ENCODE measurements around the gene PPP1CC.

Gene PPP1CC

DNA sequence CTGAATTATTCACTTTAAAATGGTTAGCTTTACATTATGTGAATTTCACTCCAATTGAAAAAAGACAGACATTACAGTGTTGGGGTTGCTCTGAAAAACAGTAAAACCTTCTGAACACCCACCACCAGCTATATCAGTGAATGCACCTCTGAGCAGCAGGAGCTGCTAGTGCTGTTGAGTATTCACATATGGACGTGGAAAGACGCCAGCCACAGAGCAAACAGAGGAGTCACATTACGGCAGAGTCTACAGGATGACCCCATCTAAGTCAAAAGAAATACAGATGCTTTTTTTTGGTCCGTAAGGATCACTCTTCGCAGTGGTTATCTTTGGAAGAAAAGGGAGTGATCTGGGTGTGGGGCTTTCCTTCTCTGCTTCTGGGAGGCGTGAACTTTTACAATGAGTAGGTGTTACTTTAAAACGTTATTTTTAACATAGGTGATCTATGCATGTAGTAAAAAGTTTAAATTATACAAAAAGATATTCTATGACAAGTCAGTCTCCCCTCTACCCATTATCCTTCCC, 58.3 kb downstream of the PPP1CC start:
- DNase-seq: no peak

DNA sequence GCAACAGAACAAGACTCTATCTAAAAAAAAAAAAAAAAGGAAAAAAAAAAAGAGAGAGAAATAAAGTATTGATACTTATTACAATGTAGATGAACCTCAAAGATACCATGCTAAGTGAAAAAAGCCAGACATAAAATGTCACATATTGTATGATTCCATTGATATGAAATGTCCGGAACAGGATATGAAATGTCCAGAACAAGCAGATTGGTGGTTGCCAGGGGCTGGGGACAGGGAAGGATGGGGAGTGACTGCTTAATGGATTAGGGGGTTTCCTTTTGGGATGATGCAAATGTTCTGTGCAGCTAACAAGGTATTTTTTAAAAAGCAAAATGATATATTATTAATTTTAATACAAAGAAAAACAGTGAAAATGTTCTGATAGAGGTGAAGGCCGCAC, 58.8 kb downstream of the PPP1CC start:
- DNase-seq: no peak

DNA sequence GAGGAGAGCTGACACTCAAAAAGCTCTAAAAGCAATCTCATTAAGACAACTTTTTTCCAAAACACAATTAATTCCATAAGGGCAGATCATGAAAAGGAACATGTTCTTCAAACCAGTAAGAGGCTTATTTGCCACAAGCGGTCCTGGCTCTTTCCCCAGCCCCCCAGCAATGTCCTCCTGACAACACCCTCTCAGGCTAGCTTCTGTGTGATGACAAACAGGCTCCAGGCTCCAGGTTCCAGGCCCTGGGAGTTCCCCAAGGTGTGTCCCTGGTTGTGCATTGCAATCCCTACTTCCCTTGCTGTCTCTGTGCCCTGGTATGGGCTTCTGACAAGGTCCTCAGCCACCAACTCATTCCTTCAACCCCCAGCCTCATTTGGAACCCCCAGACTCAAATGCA, 62.7 kb downstream of the PPP1CC start:
- DNase-seq: no peak

DNA sequence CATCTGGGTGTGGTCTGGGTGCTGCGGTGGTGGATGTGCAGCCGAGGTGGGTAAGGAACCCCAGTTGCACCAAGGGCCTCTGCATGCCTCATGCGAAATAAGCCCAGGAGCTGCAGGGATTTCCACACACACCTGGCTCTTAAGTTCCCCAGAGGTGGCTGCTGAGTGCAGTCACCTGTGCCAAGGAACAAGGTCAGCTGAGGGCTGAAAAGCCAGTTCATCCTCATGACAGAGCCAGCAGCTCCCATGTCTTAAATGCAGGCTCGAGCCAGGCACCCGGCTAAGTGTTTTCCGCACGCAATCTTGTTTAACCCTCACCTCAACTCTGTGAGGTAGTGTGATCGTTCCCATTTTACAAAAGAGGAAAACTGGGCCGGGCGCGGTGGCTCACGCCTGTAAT, 63.5 kb downstream of the PPP1CC start:
- DNase-seq: no peak

DNA sequence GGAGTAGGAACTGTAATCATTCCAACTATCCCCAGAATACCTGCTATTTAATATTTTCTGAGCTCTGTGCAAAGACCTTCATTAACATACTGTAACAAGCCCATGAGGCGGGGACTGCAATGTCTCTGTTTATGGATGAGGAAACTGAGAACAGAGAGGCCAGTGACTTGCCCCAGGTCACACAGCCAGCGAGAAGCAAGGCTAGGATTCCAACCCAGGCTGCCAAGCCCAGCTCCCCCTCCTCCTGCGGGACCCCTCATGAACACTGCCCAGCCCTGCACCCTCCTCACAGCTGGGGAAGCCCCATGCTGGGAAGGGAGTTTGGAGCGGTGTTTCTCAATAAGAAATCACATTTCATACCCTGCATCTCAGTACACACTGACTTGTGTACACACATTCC, 64.7 kb downstream of the PPP1CC start:
- no peak for DNase-seq

DNA sequence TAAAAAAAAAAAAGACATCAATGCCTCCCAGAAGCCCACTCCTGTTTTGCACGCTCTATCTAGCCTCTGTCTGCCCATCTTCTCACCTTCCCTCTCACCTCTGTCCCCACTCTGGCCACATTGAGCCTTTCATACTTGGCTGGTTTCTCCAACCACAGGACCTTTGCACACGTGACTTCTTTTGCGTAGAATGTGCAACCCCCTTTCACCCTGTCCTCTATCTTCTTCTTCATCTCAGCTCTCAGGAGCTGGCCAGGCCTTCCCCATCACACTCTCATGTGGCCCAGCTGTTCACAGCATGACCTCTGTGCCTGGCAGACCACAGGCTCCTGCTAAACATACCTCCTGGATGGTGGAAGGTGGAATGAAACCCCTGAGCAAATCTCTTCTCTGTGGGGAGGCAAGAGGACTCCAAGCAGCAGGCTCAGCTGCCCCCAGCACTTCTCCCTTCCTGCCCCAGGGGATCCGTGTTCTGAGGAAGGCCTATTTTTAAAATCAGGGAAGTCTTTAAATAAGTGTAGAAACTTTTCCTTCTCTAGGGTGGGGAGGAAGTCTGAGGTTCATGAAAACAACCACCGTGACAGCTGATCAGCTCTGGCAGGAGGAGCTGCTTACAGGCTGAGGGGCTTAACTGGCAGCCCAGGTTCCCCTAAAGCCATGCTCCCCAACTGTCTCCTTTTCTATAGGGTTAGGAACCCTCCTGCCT, 65.3 kb downstream of the PPP1CC start:
- peak; percentile 37 for DNase-seq

DNA sequence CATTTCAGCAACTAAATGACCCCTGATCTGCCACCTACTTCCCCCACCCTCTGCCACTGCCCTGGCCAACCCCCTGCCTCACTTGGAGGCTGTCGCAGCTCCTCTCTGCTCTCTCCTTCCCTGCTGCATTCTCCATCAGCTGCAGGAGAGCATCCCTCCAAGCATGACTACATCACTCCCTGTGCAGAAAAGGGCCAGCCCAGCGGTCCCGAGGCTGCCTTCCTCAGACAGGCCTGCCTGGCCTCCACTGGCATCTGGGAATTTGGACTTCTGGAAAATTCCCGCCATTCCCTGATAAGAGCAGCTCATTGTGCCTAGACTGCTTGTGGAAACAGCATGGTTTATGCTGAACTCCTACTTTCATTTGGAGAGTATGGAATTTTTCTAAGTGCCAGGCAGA, 66.5 kb downstream of the PPP1CC start:
- no peak for DNase-seq

DNA sequence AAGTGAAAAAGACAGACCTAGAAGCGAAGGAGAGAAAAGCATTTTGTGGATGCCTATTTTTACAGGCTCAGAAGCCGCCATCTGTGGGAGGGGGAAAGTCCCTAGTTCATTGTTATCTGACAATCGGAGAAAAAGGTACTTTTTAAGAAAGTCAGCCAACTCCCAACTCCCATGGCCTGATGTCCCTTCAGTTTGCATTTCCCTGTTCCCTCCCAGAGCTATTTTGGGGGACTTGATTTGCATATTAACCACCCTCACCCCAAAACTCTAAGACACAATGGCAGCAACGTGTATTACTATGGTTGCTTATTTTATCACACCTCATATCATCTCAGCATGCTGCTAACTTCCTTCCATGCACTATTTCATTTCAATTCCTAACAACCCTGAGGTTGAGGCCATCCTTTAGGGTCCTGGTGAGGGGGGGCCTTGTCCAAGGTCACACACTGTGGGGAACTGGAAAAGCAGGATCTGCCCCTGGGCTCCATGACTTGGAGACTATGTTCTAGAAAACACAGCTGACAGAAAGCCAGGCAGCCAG, 72.5 kb downstream of the PPP1CC start:
- DNase-seq: no peak
